Measurements from ENCODE around the gene SHISA8.

The SHISA8 gene

GRCh38 chr22:41913842-41914534, 886 bp downstream of the SHISA8 start:
- DNase-seq = no peak

- no peak for DNase-seq
Measured at GRCh38 chr22:41913040-41913719, 1.7 kb downstream of the SHISA8 start.

GRCh38 chr22:41912338-41913039, 2.4 kb downstream of the SHISA8 start:
- no peak for DNase-seq

- DNase-seq = no peak
Measured at GRCh38 chr22:41911001-41911611, 3.8 kb downstream of the SHISA8 start.

GRCh38 chr22:41910050-41911000, 4.5 kb downstream of the SHISA8 start:
- DNase-seq = no peak

GRCh38 chr22:41909310-41910049, 5.4 kb downstream of the SHISA8 start:
- no peak for DNase-seq

GRCh38 chr22:41908411-41909309, 6.2 kb downstream of the SHISA8 start:
- no peak for DNase-seq

GRCh38 chr22:41907436-41908401, 7.2 kb downstream of the SHISA8 start:
- no peak for DNase-seq

GRCh38 chr22:41906822-41907221, 8.1 kb downstream of the SHISA8 start:
- no peak for DNase-seq

- no peak for DNase-seq
Measured at GRCh38 chr22:41905411-41906202, 9.3 kb downstream of the SHISA8 start.

- no peak for DNase-seq
Measured at GRCh38 chr22:41904450-41905410, 10.1 kb downstream of the SHISA8 start.

GRCh38 chr22:41902932-41903421, 11.9 kb downstream of the SHISA8 start:
- no peak for DNase-seq

- no peak for DNase-seq
Measured at GRCh38 chr22:41902016-41902415, 12.9 kb downstream of the SHISA8 start.

GRCh38 chr22:41900652-41901312, 14.1 kb downstream of the SHISA8 start:
- DNase-seq = no peak

- DNase-seq = no peak
Measured at GRCh38 chr22:41899992-41900651, 14.8 kb downstream of the SHISA8 start.

- DNase-seq = no peak
Measured at GRCh38 chr22:41899110-41899509, 15.8 kb downstream of the SHISA8 start.

Data from NCI-H510A treated with DMSO at 0.1 percent for 48 hours (cell line).